ENCODE measurements around the gene TAS2R60.

The TAS2R60 gene

DNA sequence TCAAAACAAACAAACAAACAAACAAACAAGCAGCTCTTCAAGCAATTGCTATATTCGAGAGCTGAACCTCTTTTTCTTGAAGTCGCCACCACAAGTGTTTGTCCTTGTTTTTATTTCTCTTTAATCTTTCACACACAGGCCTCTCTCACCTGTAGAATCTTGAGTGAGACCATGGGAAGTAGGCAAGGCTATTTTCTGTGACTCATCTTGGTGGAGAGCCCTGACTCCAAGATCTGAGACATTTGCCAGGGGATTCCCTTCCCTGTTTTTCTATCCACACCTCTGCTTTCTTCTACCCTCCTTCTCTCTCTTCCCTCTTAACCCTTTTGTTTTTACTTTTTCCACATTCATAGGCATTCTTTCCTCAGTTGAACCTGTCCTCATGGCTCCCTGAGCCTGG lies 8.0 kb upstream of the TAS2R60 start:
- TF ChIP-seq, protein P1, sequence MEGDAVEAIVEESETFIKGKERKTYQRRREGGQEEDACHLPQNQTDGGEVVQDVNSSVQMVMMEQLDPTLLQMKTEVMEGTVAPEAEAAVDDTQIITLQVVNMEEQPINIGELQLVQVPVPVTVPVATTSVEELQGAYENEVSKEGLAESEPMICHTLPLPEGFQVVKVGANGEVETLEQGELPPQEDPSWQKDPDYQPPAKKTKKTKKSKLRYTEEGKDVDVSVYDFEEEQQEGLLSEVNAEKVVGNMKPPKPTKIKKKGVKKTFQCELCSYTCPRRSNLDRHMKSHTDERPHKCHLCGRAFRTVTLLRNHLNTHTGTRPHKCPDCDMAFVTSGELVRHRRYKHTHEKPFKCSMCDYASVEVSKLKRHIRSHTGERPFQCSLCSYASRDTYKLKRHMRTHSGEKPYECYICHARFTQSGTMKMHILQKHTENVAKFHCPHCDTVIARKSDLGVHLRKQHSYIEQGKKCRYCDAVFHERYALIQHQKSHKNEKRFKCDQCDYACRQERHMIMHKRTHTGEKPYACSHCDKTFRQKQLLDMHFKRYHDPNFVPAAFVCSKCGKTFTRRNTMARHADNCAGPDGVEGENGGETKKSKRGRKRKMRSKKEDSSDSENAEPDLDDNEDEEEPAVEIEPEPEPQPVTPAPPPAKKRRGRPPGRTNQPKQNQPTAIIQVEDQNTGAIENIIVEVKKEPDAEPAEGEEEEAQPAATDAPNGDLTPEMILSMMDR (IDR thresholded peaks at IDR 0.05; ENCODE audit: borderline replicate concordance, insufficient read depth, low read depth, low read length) = no peak
- no peak overlapping the region for H3K4me3 ChIP-seq (ENCODE audit: low read depth, low read length)

DNA sequence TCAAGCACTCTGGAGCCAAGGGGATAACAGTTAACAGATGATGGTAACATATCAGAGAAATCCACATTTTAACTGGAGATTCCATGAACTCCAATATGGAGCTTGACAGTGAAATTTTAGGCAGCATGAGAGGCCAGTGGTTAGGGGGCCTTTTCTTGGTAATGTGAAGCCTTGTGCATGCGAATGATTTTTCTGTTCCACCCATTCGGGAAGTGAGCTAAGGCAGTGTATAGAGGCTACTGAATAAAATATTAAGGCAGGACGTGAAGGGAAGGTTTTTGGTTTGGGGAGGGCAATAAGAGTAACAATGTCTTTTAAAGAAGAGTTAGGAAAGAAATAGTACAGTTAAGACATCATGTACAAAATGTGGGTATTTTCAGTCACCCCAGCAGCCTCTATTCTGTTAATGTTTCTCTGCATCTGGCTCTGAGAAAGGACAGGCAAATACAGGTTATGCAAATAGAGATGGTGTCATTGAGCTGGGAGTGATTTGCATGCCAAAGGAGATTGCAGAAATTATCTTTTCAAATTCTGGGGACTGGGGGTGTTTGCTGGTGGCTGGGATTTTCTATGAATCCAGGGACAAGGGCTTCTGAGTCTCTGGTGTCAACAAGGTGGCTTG lies 6.8 kb upstream of the TAS2R60 start:
- H3K4me3 ChIP-seq (ENCODE audit: low read depth, low read length) = no peak overlapping the region
- TF ChIP-seq, protein P1 (IDR thresholded peaks at IDR 0.05; ENCODE audit: borderline replicate concordance, insufficient read depth, low read depth, low read length) = no peak

DNA sequence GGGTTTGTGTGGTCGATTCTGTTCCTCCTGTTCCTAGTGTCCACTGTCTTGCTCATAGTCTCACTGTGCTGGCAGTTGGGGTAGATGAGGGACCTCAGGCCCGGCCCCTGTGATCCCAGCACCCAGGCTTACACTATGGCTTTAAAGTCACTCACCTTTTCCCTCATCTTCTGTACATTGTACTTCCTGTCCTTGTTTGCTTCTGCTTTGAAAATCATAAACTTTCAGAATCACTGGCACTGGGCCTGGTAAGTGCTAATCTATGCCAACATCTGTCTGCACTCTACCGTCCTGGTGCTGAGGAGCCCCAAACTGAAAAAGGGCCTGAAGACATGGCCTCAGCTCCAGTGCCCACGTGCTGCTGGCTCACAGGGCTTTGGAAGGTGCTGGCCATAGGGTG lies 5.7 kb upstream of the TAS2R60 start:
- TF ChIP-seq, protein P1 (IDR thresholded peaks at IDR 0.05; ENCODE audit: borderline replicate concordance, insufficient read depth, low read depth, low read length) = no peak
- no peak overlapping the region for H3K4me3 ChIP-seq (ENCODE audit: low read depth, low read length)

DNA sequence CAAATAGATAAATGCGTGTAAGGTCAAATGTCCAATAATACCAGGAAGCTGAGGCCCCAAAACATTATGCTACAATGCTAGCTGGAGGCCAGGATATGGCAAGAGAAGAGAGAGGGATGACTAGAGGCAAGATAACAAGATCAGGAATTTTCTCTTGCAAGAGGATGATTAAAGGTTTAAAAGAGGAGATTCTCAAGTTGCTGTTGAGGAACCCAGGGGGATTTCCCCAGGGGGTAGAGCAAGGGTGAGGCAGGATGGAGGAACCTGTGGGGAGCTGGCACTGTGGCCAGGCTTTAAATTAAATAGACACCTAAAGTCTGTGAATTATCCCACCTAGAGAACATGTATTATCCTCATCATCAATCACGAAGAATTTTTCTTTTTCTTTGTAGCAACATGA lies 3.4 kb upstream of the TAS2R60 start:
- TF ChIP-seq, protein P1 (IDR thresholded peaks at IDR 0.05; ENCODE audit: borderline replicate concordance, insufficient read depth, low read depth, low read length) = no peak

GRCh38 chr7:143444063-143444782 lies 970 bp downstream of the TAS2R60 start:
- TF ChIP-seq, protein P1 (IDR thresholded peaks at IDR 0.05; ENCODE audit: borderline replicate concordance, insufficient read depth, low read depth, low read length) = no peak

More for the DNA sequence above, 3.4 kb upstream of the TAS2R60 start:
- no peak overlapping the region for H3K4me3 ChIP-seq (ENCODE audit: low read depth, low read length)

GRCh38 chr7:143444785-143445184 lies 1.5 kb downstream of the TAS2R60 start:
- H3K4me3 ChIP-seq (ENCODE audit: low read depth, low read length) = no peak overlapping the region
- TF ChIP-seq, protein P1 (IDR thresholded peaks at IDR 0.05; ENCODE audit: borderline replicate concordance, insufficient read depth, low read depth, low read length) = no peak

More at GRCh38 chr7:143444063-143444782, 970 bp downstream of the TAS2R60 start:
- no peak overlapping the region for H3K4me3 ChIP-seq (ENCODE audit: low read depth, low read length)

GRCh38 chr7:143447466-143447865 lies 4.2 kb downstream of the TAS2R60 start:
- H3K4me3 ChIP-seq (ENCODE audit: low read depth, low read length) = no peak overlapping the region
- TF ChIP-seq, protein P1 (IDR thresholded peaks at IDR 0.05; ENCODE audit: borderline replicate concordance, insufficient read depth, low read depth, low read length) = no peak

Measured in GM12875 (cell line).